ENCODE data around the gene TUBGCP5. TPM values are rescaled to one million over a fixed set of nuclear protein-coding genes. Genes with fewer than 3 reads are reported as not detected.

Gene TUBGCP5
- total RNA-seq, 3 donors from 2014 or later (not counting 1 experiment from before 2014, with no cell fraction given), result 14.7 to 20.4 (median 17.5) TPM

DNA sequence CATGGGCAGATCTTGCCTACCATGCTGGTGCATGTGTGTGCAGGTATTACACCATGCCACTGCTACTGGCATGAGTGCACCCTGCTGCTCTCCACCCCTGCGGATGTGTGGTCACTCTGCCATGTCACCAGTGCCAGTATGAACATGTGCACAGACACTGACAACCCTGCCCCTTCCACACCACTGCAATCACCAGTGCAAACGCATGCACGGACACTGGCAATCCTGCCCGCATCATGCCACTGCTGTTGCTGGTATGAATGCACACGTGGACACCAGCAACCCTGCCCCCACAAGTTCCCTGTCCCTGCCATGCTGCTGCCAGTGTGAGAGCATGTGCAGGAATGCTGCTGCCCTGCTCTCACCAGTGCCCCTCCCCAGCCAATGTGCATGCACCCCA, 24.8 kb upstream of the TUBGCP5 start:
- DNase-seq, result no peak
- Mint-ChIP-seq H3K4me1 (no peaks in the 10 kb centered on the region), H3K36me3 (no peaks in the 10 kb centered on the region), H3K4me3 (no peak overlapping the region), H3K9me3 (peaks cover 0 to 2% of the 10 kb centered on the region in 2 donors), H3K27me3 (ENCODE audit: low read depth in 2 of 2) (no peaks in the 10 kb centered on the region), H3K27ac (no peak overlapping the region)
- no peak for ATAC-seq
- Histone ChIP-seq H3K27ac (ENCODE audit: low read length) (no peak overlapping the region), H3K9me3 (ENCODE audit: control insufficient read depth, insufficient read depth, low read length) (peaks cover 4% of the 10 kb centered on the region), H3K27me3 (ENCODE audit: control insufficient read depth, insufficient read depth, low read length) (no peaks in the 10 kb centered on the region), H3K4me1 (ENCODE audit: control insufficient read depth, insufficient read depth, low read length) (no peaks in the 10 kb centered on the region), H3K4me3 (ENCODE audit: low read length) (no peak overlapping the region), H3K36me3 (ENCODE audit: control insufficient read depth, insufficient read depth, low read length) (no peaks in the 10 kb centered on the region)
- intact Hi-C loops (cut with micrococcal nuclease), result no loop called here
- TF ChIP-seq, protein P1, sequence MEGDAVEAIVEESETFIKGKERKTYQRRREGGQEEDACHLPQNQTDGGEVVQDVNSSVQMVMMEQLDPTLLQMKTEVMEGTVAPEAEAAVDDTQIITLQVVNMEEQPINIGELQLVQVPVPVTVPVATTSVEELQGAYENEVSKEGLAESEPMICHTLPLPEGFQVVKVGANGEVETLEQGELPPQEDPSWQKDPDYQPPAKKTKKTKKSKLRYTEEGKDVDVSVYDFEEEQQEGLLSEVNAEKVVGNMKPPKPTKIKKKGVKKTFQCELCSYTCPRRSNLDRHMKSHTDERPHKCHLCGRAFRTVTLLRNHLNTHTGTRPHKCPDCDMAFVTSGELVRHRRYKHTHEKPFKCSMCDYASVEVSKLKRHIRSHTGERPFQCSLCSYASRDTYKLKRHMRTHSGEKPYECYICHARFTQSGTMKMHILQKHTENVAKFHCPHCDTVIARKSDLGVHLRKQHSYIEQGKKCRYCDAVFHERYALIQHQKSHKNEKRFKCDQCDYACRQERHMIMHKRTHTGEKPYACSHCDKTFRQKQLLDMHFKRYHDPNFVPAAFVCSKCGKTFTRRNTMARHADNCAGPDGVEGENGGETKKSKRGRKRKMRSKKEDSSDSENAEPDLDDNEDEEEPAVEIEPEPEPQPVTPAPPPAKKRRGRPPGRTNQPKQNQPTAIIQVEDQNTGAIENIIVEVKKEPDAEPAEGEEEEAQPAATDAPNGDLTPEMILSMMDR (IDR thresholded peaks at IDR 0.05), result no peak
- 83% methylated on average over 5 of the region's 5 CpGs for WGBS (ENCODE audit: insufficient coverage)

DNA sequence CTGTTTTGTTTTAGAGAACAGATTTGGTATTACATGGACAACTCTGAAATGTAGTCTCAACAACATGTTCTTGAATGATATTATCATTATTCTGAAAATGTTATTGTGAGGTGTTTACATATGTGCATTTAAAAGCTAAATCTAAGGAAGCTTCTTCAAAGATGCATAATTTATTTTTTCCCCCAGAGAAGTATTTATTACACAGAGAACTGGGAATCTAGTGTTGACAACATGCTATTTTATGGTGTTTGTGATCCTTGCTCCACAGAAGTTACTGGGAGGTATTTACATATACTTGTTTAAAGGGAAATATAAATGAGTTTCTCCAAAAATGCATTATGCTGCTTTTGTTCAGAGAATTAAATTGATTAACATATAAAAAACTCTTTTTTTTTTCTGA, 18.3 kb upstream of the TUBGCP5 start:
- TF ChIP-seq, protein P1 (IDR thresholded peaks at IDR 0.05), result no peak
- Mint-ChIP-seq H3K4me3 (no peak overlapping the region), H3K27ac (no peak overlapping the region), H3K4me1 (no peaks in the 10 kb centered on the region), H3K27me3 (ENCODE audit: low read depth in 2 of 2) (peaks cover 0 to 15% of the 10 kb centered on the region in 2 donors), H3K36me3 (no peaks in the 10 kb centered on the region), H3K9me3 (peaks cover 0 to 1% of the 10 kb centered on the region in 2 donors)
- Histone ChIP-seq H3K9me3 (ENCODE audit: control insufficient read depth, insufficient read depth, low read length) (no peaks in the 10 kb centered on the region), H3K4me3 (ENCODE audit: low read length) (no peak overlapping the region), H3K27ac (ENCODE audit: low read length) (no peak overlapping the region), H3K36me3 (ENCODE audit: control insufficient read depth, insufficient read depth, low read length) (no peaks in the 10 kb centered on the region), H3K27me3 (ENCODE audit: control insufficient read depth, insufficient read depth, low read length) (no peaks in the 10 kb centered on the region), H3K4me1 (ENCODE audit: control insufficient read depth, insufficient read depth, low read length) (no peaks in the 10 kb centered on the region)
- DNase-seq (no peak), ATAC-seq (no peak)
- intact Hi-C loops (cut with micrococcal nuclease), result no loop called here

DNA sequence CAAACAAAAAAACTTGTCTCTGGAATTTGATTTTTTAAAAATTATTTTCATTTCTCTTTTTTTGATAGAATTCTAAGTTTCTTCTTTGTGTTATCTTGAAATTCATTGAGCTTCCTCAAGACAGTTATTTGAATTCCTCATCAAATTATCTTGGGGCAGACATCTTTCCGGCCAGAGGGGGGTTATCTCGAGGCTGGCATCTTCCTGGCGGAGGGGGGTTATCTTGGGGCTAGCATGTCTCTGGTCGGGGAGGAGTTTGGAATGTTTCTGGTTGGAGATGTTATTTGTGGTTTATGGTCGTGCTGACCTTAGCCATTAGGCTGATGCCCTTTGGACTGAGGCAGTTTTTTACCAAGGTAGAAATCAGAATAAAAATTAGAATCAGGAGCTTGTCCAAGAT, 15.9 kb upstream of the TUBGCP5 start:
- 75% methylated on average over 5 of the region's 5 CpGs for WGBS (ENCODE audit: insufficient coverage)
- H3K36me3 Mint-ChIP-seq, result no peaks in the 10 kb centered on the region
- H3K27me3 ChIP-seq (ENCODE audit: control insufficient read depth, insufficient read depth, low read length), result no peaks in the 10 kb centered on the region
- H3K4me3 ChIP-seq (ENCODE audit: low read length), result no peak overlapping the region
- no peaks in the 10 kb centered on the region for H3K4me1 Mint-ChIP-seq
- no peak for DNase-seq
- intact Hi-C loops (cut with micrococcal nuclease), result no loop called here
- H3K9me3 ChIP-seq (ENCODE audit: control insufficient read depth, insufficient read depth, low read length), result no peaks in the 10 kb centered on the region
- no peak for ATAC-seq
- no peak overlapping the region for H3K27ac ChIP-seq (ENCODE audit: low read length)
- H3K27ac Mint-ChIP-seq, result no peak overlapping the region
- H3K27me3 Mint-ChIP-seq (ENCODE audit: low read depth in 2 of 2), result peaks cover 0 to 15% of the 10 kb centered on the region in 2 donors
- H3K4me1 ChIP-seq (ENCODE audit: control insufficient read depth, insufficient read depth, low read length), result no peaks in the 10 kb centered on the region
- H3K4me3 Mint-ChIP-seq, result no peak overlapping the region
- TF ChIP-seq, protein P1 (IDR thresholded peaks at IDR 0.05), result no peak
- no peaks in the 10 kb centered on the region for H3K36me3 ChIP-seq (ENCODE audit: control insufficient read depth, insufficient read depth, low read length)
- H3K9me3 Mint-ChIP-seq, result no peaks in the 10 kb centered on the region

DNA sequence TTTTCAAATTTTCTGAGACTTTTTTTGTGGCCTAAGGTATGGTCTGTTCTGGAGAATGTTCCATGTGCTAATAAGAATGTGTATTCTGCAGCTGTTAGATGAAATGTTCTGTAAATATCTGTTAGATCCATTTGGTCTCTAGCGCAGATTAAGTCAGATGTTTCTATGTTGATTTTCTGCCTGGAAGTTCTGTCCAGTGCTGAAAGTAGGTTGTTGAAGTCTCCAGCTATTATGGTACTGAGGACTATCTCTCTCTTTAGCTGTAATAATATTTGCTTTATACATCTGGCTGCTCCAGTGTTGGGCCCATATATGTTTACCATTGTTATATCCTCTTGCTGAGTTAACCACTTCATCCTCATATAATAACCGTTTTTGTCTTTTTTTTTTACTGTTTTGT, 13.2 kb upstream of the TUBGCP5 start:
- Histone ChIP-seq H3K36me3 (ENCODE audit: control insufficient read depth, insufficient read depth, low read length) (no peaks in the 10 kb centered on the region), H3K9me3 (ENCODE audit: control insufficient read depth, insufficient read depth, low read length) (no peaks in the 10 kb centered on the region), H3K4me1 (ENCODE audit: control insufficient read depth, insufficient read depth, low read length) (no peaks in the 10 kb centered on the region), H3K27me3 (ENCODE audit: control insufficient read depth, insufficient read depth, low read length) (no peaks in the 10 kb centered on the region), H3K27ac (ENCODE audit: low read length) (no peak overlapping the region), H3K4me3 (ENCODE audit: low read length) (no peak overlapping the region)
- Mint-ChIP-seq H3K4me1 (no peaks in the 10 kb centered on the region), H3K9me3 (no peaks in the 10 kb centered on the region), H3K27me3 (ENCODE audit: low read depth in 2 of 2) (peaks cover 0 to 15% of the 10 kb centered on the region in 2 donors), H3K36me3 (no peaks in the 10 kb centered on the region), H3K4me3 (no peak overlapping the region), H3K27ac (no peak overlapping the region)
- ATAC-seq (no peak), DNase-seq (no peak)
- 100% methylated on average over 1 of the region's 2 CpGs for WGBS (ENCODE audit: insufficient coverage)
- intact Hi-C loops (cut with micrococcal nuclease), result no loop called here
- TF ChIP-seq, protein P1 (IDR thresholded peaks at IDR 0.05), result no peak

Data from natural killer cell (primary cell).